Calu3 (cell line): ENCODE measurements around the gene FGF1. TPM values are rescaled to one million over a fixed set of nuclear protein-coding genes. Genes with fewer than 3 reads are reported as not detected.

Experiments
- BruUV-seq: library from RNA; stranded (reverse); fragments of 400-500 nt; replicated peaks from 2 replicates; lab custom pipeline; 2021; lab: Mats Ljungman, UMichigan
- CTCF ChIA-PET: fragments of 300-600 bp; sonication (Branson Sonifier 250); formaldehyde crosslinking; loops from one replicate; lab custom pipeline; 2022; ENCODE audit warnings: antibody characterized with exemption; lab: Charles Lee
- DNase-seq: peaks from one replicate; pipeline ENCODE4 v3.0.0; 2022
- H3K27ac Mint-ChIP-seq: one replicate; pipeline ENCODE4 v1.8.0; 2022; ENCODE audit warnings: mixed read lengths; ENCODE audit not compliant: unreplicated experiment
- H3K27me3 Mint-ChIP-seq: one replicate; pipeline ENCODE4 v1.8.0; 2022; ENCODE audit warnings: mixed read lengths; ENCODE audit not compliant: unreplicated experiment
- H3K36me3 Mint-ChIP-seq: one replicate; pipeline ENCODE4 v1.8.0; 2022; ENCODE audit warnings: mild to moderate bottlenecking, moderate library complexity, mixed read lengths; ENCODE audit not compliant: insufficient read depth, unreplicated experiment
- H3K4me1 Mint-ChIP-seq: one replicate; pipeline ENCODE4 v1.8.0; 2022; ENCODE audit warnings: mild to moderate bottlenecking, low read depth, mixed read lengths; ENCODE audit not compliant: unreplicated experiment
- H3K4me3 Mint-ChIP-seq: one replicate; pipeline ENCODE4 v1.8.0; 2022; ENCODE audit warnings: mild to moderate bottlenecking, low read depth, moderate library complexity, mixed read lengths; ENCODE audit not compliant: unreplicated experiment
- H3K9me3 Mint-ChIP-seq: one replicate; pipeline ENCODE4 v1.8.0; 2022; ENCODE audit warnings: low read depth, mixed read lengths; ENCODE audit not compliant: unreplicated experiment
- CTCF ChIP-seq: fragments of 200-600 bp; IDR thresholded peaks from one replicate; pipeline ENCODE4 v1.8.0; 2022; ENCODE audit warnings: antibody characterized with exemption; ENCODE audit not compliant: unreplicated experiment
- intact Hi-C: fragments of 100-400 bp; cut with micrococcal nuclease; formaldehyde crosslinking; loops from one replicate; pipeline ENCODE4 v1.10.0; 2022; ENCODE audit not compliant: unreplicated experiment
- total RNA-seq: library from RNA; stranded (reverse); gene quantifications from 2 replicates; pipeline ENCODE4 v1.2.3, GENCODE V29; 2022

The FGF1 gene
- total RNA-seq, 1 experiment from 2014 or later: not detected

GRCh38 chr5:142678529-142678928, 7.4 kb downstream of the FGF1 start:
- CTCF ChIA-PET: interaction anchor here (0.6 kb wide), 1 partner anchor 789 kb away, joined by 6 read pairs; no protein-coding TSS in a partner anchor

GRCh38 chr5:142677198-142677597, 8.7 kb downstream of the FGF1 start:
- Mint-ChIP-seq H3K36me3 (no peaks in the 10 kb centered on the region), H3K27me3 (no peaks in the 10 kb centered on the region), H3K9me3 (no peaks in the 10 kb centered on the region), H3K27ac (no peak overlapping the region), H3K4me1 (peaks cover 31% of the 10 kb centered on the region), H3K4me3 (no peak overlapping the region)
- no peak for TF ChIP-seq CTCF
- BruUV-seq: no TSS peak
- CTCF ChIA-PET: no interaction called here
- DNase-seq: no peak
- intact Hi-C loops: no loop called here

More at GRCh38 chr5:142678529-142678928, 7.4 kb downstream of the FGF1 start:
- intact Hi-C loops: no loop called here
- DNase-seq: no peak
- H3K36me3 Mint-ChIP-seq: no peaks in the 10 kb centered on the region
- no peaks in the 10 kb centered on the region for H3K27me3 Mint-ChIP-seq
- no peak overlapping the region for H3K27ac Mint-ChIP-seq
- TF ChIP-seq CTCF: no peak
- H3K4me1 Mint-ChIP-seq: peaks cover 40% of the 10 kb centered on the region
- no TSS peak for BruUV-seq
- H3K4me3 Mint-ChIP-seq: no peak overlapping the region
- H3K9me3 Mint-ChIP-seq: no peaks in the 10 kb centered on the region

- Mint-ChIP-seq H3K36me3 (no peaks in the 10 kb centered on the region), H3K27ac (no peak overlapping the region), H3K9me3 (no peaks in the 10 kb centered on the region), H3K27me3 (no peaks in the 10 kb centered on the region), H3K4me3 (no peak overlapping the region), H3K4me1 (peaks cover 25% of the 10 kb centered on the region)
- CTCF ChIA-PET: no interaction called here
- TF ChIP-seq CTCF: no peak
- intact Hi-C loops: no loop called here
- no peak for DNase-seq
- BruUV-seq: no TSS peak
Measured at GRCh38 chr5:142676318-142676717, 9.6 kb downstream of the FGF1 start.

GRCh38 chr5:142674531-142675469, 11.1 kb downstream of the FGF1 start:
- intact Hi-C loops: no loop called here
- CTCF ChIA-PET: interaction anchor here (0.6 kb wide), 1 partner anchor 20 kb away, joined by 3 read pairs; no protein-coding TSS in a partner anchor
- no peaks in the 10 kb centered on the region for H3K36me3 Mint-ChIP-seq
- no TSS peak for BruUV-seq
- peaks cover 10% of the 10 kb centered on the region for H3K4me1 Mint-ChIP-seq
- no peak overlapping the region for H3K27ac Mint-ChIP-seq
- TF ChIP-seq CTCF: no peak
- H3K9me3 Mint-ChIP-seq: no peaks in the 10 kb centered on the region
- no peaks in the 10 kb centered on the region for H3K27me3 Mint-ChIP-seq
- DNase-seq: no peak
- no peak overlapping the region for H3K4me3 Mint-ChIP-seq
